HG03064 (cell line): ENCODE measurements around the gene MZT2A.
A peak's percentile ranks its signal among the peaks of the same experiment; 100 is the strongest.
"Not testable (repeated sequence)": the region's sequence is repeated elsewhere in the genome, so short reads cannot be mapped to it uniquely, and the experiment has no call there.

Experiments
- ATAC-seq: cut with Tn5 transposase; IDR thresholded peaks from one replicate; pipeline ENCODE4 v1.9.1; 2021; ENCODE audit warnings: low read depth; ENCODE audit not compliant: unreplicated experiment

Gene MZT2A

GRCh38 chr2:131521524-131521923 lies 29.3 kb upstream of the MZT2A start:
- not testable (repeated sequence) for ATAC-seq

GRCh38 chr2:131520526-131520925 lies 28.3 kb upstream of the MZT2A start:
- no peak for ATAC-seq

GRCh38 chr2:131519871-131520470 lies 27.8 kb upstream of the MZT2A start:
- not testable (repeated sequence) for ATAC-seq

GRCh38 chr2:131519466-131519865 lies 27.3 kb upstream of the MZT2A start:
- no peak for ATAC-seq

GRCh38 chr2:131518531-131518930 lies 26.3 kb upstream of the MZT2A start:
- ATAC-seq, result not testable (repeated sequence)

- not testable (repeated sequence) for ATAC-seq
Observed at GRCh38 chr2:131517856-131518255, 25.7 kb upstream of the MZT2A start.

GRCh38 chr2:131517106-131517831 lies 25.1 kb upstream of the MZT2A start:
- no peak for ATAC-seq

- not testable (repeated sequence) for ATAC-seq
Observed at GRCh38 chr2:131516621-131517020, 24.4 kb upstream of the MZT2A start.

GRCh38 chr2:131516011-131516410 lies 23.8 kb upstream of the MZT2A start:
- no peak for ATAC-seq

- ATAC-seq, result not testable (repeated sequence)
Observed at GRCh38 chr2:131515235-131515634, 23.0 kb upstream of the MZT2A start.

GRCh38 chr2:131514408-131515166 lies 22.4 kb upstream of the MZT2A start:
- peak; percentile 68 for ATAC-seq

GRCh38 chr2:131511969-131512870 lies 20.0 kb upstream of the MZT2A start:
- not testable (repeated sequence) for ATAC-seq

- not testable (repeated sequence) for ATAC-seq
Observed at GRCh38 chr2:131511291-131511968, 19.2 kb upstream of the MZT2A start.

GRCh38 chr2:131509615-131510014 lies 17.4 kb upstream of the MZT2A start:
- ATAC-seq, result no peak

- not testable (repeated sequence) for ATAC-seq
Observed at GRCh38 chr2:131504082-131504750, 12.0 kb upstream of the MZT2A start.

- not testable (repeated sequence) for ATAC-seq
Observed at GRCh38 chr2:131503587-131503986, 11.4 kb upstream of the MZT2A start.

- ATAC-seq, result peak; percentile 90
Observed at GRCh38 chr2:131498321-131498973, 6.2 kb upstream of the MZT2A start.

GRCh38 chr2:131495506-131495905 lies 3.3 kb upstream of the MZT2A start:
- not testable (repeated sequence) for ATAC-seq
